ENCODE results near the gene PRELID1. TPM values are rescaled to one million over a fixed set of nuclear protein-coding genes. Genes with fewer than 3 reads are reported as not detected.
A peak's percentile ranks its signal among the peaks of the same experiment; 100 is the strongest.

Gene PRELID1
- total RNA-seq, 2 donors from 2014 or later: 161 to 206 TPM

DNA sequence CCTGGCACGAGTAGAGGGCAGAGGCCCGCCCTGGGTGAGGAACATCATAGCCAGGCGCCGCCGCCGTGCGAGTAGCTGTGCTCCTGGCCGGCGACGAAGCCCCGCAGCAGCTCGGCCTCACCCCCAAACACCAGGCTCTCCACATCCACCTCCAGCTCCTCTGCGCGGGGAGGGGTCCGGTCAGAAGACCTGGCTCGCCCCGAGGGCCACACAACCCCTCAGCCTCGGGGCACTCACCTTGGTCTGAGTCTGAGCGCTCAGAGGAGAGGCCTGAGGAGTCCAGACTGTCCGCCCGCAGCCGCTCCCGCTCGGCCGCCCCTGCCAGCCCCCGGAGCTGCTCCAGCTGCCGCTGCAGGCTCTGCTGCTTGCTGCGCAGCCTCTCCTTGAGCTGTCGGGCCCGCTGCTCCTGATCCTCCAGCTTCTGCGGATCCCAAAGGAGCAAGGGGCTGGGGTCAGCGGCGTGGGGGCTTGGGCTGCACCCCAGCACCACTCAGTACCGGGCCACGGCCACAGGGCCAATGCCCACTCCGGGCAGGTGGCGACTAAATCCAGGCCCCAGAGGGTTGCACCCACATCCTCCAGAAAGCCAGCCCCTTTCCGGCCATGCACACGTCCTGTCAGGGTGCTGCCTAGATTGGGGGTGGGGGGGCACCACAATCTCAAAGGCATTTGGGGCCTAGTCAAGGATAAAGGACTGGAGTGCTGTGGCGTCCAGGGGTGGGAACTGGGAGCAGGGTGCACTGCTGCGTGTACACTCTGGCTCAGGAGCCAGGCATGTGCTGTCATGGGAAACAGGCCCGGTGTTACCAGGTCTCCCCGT, 4.2 kb downstream of the PRELID1 start:
- no peak for ATAC-seq
- no peak for DNase-seq (ENCODE audit: low spot score in 2 of 2)
- Mint-ChIP-seq H3K27ac (no peak overlapping the region), H3K9me3 (no peaks in the 10 kb centered on the region), H3K36me3 (peaks cover 26 to 46% of the 10 kb centered on the region in 2 donors)

DNA sequence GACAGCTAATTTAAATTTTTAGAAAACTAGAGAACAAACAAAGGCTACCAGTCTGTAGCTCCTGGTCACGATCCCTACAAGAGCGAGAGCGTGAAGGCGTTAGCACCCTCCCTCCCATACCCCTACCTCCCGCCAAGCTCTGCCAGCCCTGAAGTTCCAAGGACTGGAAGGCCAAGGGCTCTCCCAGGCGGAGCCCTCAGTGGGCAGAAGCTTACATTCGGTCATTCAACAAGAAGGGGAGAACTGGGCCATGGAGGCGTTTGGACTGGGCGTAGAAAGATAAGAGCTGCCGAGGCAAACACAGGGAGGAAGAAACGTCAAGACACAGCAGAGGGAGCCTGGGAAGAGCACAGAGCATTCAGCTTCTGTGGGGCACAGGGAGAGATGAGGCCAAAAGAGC, 5.1 kb downstream of the PRELID1 start:
- ATAC-seq (no peak), DNase-seq (ENCODE audit: low spot score in 2 of 2) (no peak)
- Mint-ChIP-seq H3K36me3 (peaks cover 22 to 46% of the 10 kb centered on the region in 2 donors), H3K27ac (peak overlapping the region in 1 of 2 donors; percentile 93), H3K9me3 (no peaks in the 10 kb centered on the region)

DNA sequence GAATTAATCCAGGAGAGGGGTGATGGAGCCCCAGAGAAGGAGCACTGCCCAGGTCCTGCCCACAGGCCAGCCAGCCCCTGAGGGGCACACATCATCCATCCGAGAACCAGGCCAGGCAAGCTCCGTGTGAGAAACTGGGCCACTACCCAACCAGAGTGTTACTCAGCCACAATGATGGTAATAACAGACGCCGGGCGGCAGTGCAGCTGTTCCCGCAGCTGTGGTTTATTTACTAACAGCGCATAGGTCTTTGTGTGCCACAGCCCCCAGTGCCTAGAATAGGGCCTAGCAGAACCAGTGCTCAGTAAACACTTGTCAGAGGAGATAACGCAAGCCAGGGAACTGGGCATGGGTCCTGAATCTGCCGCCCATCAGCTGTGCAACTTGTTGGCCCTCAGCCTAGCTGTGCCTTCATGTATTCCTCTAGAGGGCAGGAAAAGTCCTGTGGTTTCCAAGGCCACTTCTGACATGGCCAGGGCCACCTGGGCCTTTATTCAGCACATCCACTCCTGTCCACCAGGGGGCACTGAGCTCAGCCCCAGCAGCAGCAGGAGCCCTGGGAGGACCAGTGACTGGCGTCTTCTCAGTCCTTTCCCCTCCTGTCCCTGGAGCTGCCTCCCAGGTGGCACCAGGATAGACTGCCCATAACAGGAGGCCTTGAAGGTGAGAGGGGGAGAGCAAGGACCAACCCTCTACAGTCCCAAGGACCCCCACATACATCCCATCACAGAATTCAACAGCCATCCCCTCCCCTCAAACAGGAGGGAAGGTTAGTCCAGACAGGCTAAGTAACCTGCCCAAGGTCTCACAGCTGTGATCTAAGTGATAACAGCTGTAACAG, 6.0 kb downstream of the PRELID1 start:
- no peaks in the 10 kb centered on the region for H3K9me3 Mint-ChIP-seq
- H3K27ac Mint-ChIP-seq: no peak overlapping the region
- ATAC-seq: peak; percentile 15 to 25
- DNase-seq (ENCODE audit: low spot score in 2 of 2): peak in 1 of 2 donors; percentile 77
- peaks cover 15 to 38% of the 10 kb centered on the region in 2 donors for H3K36me3 Mint-ChIP-seq

DNA sequence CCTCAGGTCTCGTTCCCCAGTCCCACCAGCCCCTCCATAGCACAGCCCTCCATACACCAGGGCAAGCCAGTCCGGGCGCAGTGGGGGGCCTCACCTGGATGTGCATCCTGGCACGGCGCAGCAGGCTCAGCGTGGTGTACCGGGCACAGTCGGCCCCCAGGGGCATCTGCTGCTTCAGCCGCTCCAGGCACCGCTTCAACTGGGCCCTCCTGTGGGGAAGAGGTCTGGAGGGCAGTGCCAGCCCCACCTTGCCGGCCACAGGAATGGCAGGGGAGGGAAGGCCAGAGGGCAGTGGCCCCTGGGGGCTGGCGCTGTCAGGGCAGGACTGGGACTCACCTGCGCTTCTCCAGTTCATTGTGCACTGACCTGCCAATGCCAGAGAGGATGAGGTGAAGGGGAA, 6.7 kb downstream of the PRELID1 start:
- Mint-ChIP-seq H3K36me3 (peaks cover 15 to 30% of the 10 kb centered on the region in 2 donors), H3K27ac (no peak overlapping the region), H3K9me3 (no peaks in the 10 kb centered on the region)
- no peak for DNase-seq (ENCODE audit: low spot score in 2 of 2)
- ATAC-seq: no peak

- H3K9me3 Mint-ChIP-seq: no peaks in the 10 kb centered on the region
- ATAC-seq (no peak), DNase-seq (ENCODE audit: low spot score in 2 of 2) (no peak)
- H3K27ac Mint-ChIP-seq: peak overlapping the region; percentile 89 to 90
- peaks cover 15 to 25% of the 10 kb centered on the region in 2 donors for H3K36me3 Mint-ChIP-seq
Observed at GRCh38 chr5:177310757-177311391, 7.3 kb downstream of the PRELID1 start.

- DNase-seq (ENCODE audit: low spot score in 2 of 2) (no peak), ATAC-seq (no peak)
Observed at GRCh38 chr5:177311392-177311722, 7.8 kb downstream of the PRELID1 start.

GRCh38 chr5:177311723-177312648, 8.4 kb downstream of the PRELID1 start, which contains the start of gene MXD3:
Gene MXD3 (minus strand): TSS chr5:177311898. CDS start chr5:177311830, 68 bp downstream.
- Mint-ChIP-seq H3K27ac (peak within 1 kb of the TSS; percentile 89 to 90), H3K9me3 (no peaks in the 10 kb centered on the region), H3K36me3 (peaks cover 14 to 15% of the 10 kb centered on the region in 2 donors)
- ATAC-seq: peak; percentile 85 to 88
- peak; percentile 96 to 99 for DNase-seq (ENCODE audit: low spot score in 2 of 2)

More at GRCh38 chr5:177311392-177311722, 7.8 kb downstream of the PRELID1 start:
- Mint-ChIP-seq H3K9me3 (no peaks in the 10 kb centered on the region), H3K36me3 (peaks cover 15 to 20% of the 10 kb centered on the region in 2 donors), H3K27ac (peak overlapping the region in 1 of 2 donors; percentile 90)

DNA sequence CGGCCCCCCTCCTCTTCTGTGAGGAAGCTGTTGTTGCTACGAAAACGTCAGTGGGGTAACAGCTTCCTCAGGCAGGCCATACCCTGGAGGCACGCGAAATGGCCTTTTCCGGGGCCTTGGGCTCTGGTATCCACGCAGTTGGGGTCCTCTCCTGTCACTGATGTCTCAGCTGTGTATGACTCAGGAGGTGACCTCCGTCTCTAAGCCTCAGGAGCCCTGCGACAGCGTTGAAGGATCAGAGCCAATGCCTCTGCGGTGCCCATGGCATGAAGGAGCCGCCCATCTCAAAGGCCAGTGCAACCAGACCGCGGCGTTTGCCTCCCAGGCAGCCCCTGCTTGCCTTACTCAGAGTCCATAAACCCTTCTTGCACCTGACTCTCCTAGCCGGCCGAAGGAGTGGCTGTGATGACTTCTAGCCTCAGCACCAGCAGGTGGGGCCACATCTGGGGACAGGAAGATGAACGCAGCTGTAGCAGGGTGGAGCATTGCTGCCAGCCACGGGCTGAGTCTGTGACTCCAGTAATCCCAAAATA, 9.1 kb downstream of the PRELID1 start:
- Mint-ChIP-seq H3K27ac (peak overlapping the region; percentile 88 to 90), H3K36me3 (peaks cover 13 to 15% of the 10 kb centered on the region in 2 donors), H3K9me3 (no peaks in the 10 kb centered on the region)
- peak; percentile 35 to 67 for ATAC-seq
- peak in 1 of 2 donors; percentile 64 for DNase-seq (ENCODE audit: low spot score in 2 of 2)

- no peaks in the 10 kb centered on the region for H3K9me3 Mint-ChIP-seq
Observed at GRCh38 chr5:177313561-177314259, 10.1 kb downstream of the PRELID1 start.

GRCh38 chr5:177314376-177315342, 11.1 kb downstream of the PRELID1 start:
- ATAC-seq: no peak
- Mint-ChIP-seq H3K9me3 (no peaks in the 10 kb centered on the region), H3K36me3 (peaks cover 7 to 14% of the 10 kb centered on the region in 2 donors), H3K27ac (no peak overlapping the region)
- DNase-seq (ENCODE audit: low spot score in 2 of 2): no peak

More at GRCh38 chr5:177313561-177314259, 10.1 kb downstream of the PRELID1 start:
- peaks cover 11 to 15% of the 10 kb centered on the region in 2 donors for H3K36me3 Mint-ChIP-seq
- ATAC-seq: no peak
- no peak for DNase-seq (ENCODE audit: low spot score in 2 of 2)
- H3K27ac Mint-ChIP-seq: no peak overlapping the region

DNA sequence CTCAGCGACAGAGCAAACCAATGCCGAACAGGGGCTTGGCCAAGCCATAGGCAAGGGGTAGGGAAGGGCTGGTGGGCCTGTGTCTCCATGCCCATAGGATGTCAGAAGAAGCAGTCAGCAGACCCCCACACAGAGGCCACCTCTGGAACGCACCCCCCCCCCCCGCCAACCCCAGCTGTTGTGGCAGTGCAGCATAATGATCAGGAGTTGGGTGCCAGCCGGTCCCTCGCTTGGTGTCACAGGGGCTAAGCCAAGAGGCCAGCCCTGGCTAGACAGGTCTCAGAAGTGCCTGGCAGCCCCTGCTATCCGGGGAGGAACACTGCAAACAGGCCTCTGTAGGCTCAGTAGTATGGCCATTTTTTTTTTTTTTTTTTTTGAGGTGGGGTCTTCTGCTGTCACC, 11.8 kb downstream of the PRELID1 start:
- no peaks in the 10 kb centered on the region for H3K9me3 Mint-ChIP-seq
- no peak overlapping the region for H3K27ac Mint-ChIP-seq
- DNase-seq (ENCODE audit: low spot score in 2 of 2) (no peak), ATAC-seq (no peak)
- peaks cover 7 to 11% of the 10 kb centered on the region in 2 donors for H3K36me3 Mint-ChIP-seq

DNA sequence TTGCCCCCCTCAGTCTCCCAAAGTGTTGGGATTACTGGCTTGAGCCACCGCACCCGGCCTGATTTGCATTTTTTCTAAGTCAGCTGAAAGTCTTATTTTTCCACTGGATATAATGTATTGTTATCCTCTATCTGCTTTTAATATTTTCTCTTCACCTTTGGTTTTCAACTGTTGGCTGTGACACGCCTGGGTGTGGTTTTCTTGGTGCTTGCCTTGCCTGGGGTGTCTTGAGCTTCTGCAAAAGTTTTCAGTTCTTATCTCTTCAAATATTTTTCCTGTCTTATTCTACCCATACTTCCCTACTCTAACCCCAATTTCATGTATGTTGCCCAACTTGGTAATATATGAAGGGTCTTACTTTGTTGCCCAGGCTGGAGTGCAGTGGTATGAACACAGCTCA, 12.4 kb downstream of the PRELID1 start:
- DNase-seq (ENCODE audit: low spot score in 2 of 2) (no peak), ATAC-seq (no peak)
- H3K27ac Mint-ChIP-seq: peak overlapping the region in 1 of 2 donors; percentile 76
- H3K36me3 Mint-ChIP-seq: peaks cover 2 to 6% of the 10 kb centered on the region in 2 donors
- H3K9me3 Mint-ChIP-seq: no peaks in the 10 kb centered on the region

DNA sequence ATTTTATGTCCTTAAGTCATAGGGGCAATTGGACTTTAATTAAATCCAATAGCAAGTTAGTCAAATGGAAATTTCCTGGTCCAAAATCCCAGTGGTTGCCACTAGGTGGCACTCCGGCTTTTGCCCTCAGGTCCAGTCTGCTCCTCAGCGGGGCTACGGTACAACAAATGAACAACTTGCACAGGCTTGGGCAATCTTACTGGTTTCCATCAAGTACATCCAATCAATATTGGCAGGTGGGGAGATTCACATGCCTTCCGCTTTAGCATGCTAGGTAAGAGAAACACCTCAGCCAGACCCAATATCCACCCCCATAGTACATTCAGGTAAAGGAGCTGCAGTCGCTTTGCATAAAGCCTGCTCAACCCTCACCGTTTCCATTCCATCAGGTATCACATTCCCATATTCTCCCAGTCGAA, 14.4 kb downstream of the PRELID1 start:
- ATAC-seq (peak; percentile 59 to 60), DNase-seq (ENCODE audit: low spot score in 2 of 2) (peak in 1 of 2 donors; percentile 77)
- H3K27ac Mint-ChIP-seq: no peak overlapping the region
- no peaks in the 10 kb centered on the region for H3K9me3 Mint-ChIP-seq
- no peaks in the 10 kb centered on the region for H3K36me3 Mint-ChIP-seq
